KMS-11 (cell line): ENCODE measurements around the gene FMNL2.

Experiments used
- H2AFZ ChIP-seq: fragments of 200-600 bp; sonication (generic); 2 replicates; pipeline ENCODE4 v1.6.1; 2016; ENCODE audit warnings: antibody characterized with exemption, mixed run types, low read depth
- H3K27ac ChIP-seq: fragments of 200-600 bp; sonication (generic); 2 replicates; pipeline ENCODE4 v1.6.1; 2016; ENCODE audit warnings: mild to moderate bottlenecking, mixed run types
- H3K27me3 ChIP-seq: fragments of 200-600 bp; sonication (generic); 2 replicates; pipeline ENCODE4 v1.6.1; 2017; ENCODE audit warnings: mild to moderate bottlenecking, low read depth, mixed run types, moderate library complexity; ENCODE audit not compliant: insufficient read depth
- H3K36me3 ChIP-seq: fragments of 200-600 bp; sonication (generic); 2 replicates; pipeline ENCODE4 v1.6.1; 2017; ENCODE audit warnings: mild to moderate bottlenecking, mixed run types; ENCODE audit not compliant: insufficient read depth
- H3K4me1 ChIP-seq: fragments of 200-600 bp; sonication (generic); 2 replicates; pipeline ENCODE4 v1.6.1; 2016; ENCODE audit warnings: mild to moderate bottlenecking, low read depth, mixed run types; ENCODE audit not compliant: poor library complexity, severe bottlenecking
- H3K4me2 ChIP-seq: fragments of 200-600 bp; sonication (generic); 2 replicates; pipeline ENCODE4 v1.7.0; 2016; ENCODE audit warnings: mild to moderate bottlenecking, mixed run types
- H3K4me3 ChIP-seq: fragments of 200-600 bp; sonication (generic); IDR thresholded peaks from 2 replicates; pipeline ENCODE4 v1.6.1; 2017; ENCODE audit warnings: low read depth, low read length, mixed read lengths; ENCODE audit not compliant: insufficient read depth
- H3K79me2 ChIP-seq: fragments of 200-600 bp; sonication (generic); 2 replicates; pipeline ENCODE4 v1.6.1; 2016; ENCODE audit warnings: low read depth, mixed run types; ENCODE audit not compliant: insufficient read depth
- H3K9ac ChIP-seq: fragments of 200-600 bp; sonication (generic); 2 replicates; pipeline ENCODE4 v1.6.1; 2016; ENCODE audit warnings: mild to moderate bottlenecking, mixed run types
- H4K20me1 ChIP-seq: fragments of 200-600 bp; sonication (generic); 2 replicates; pipeline ENCODE4 v1.6.1; 2016; ENCODE audit warnings: mild to moderate bottlenecking, mixed run types; ENCODE audit not compliant: insufficient read depth
- TF ChIP-seq, protein P1 (sequence below): fragments of 200-600 bp; sonication (generic); conservative IDR thresholded peaks from 2 replicates; pipeline ENCODE4 v1.6.1; 2017; ENCODE audit warnings: low read depth, mild to moderate bottlenecking, antibody characterized with exemption, low read length, moderate library complexity, mixed read lengths

FMNL2 gene

DNA sequence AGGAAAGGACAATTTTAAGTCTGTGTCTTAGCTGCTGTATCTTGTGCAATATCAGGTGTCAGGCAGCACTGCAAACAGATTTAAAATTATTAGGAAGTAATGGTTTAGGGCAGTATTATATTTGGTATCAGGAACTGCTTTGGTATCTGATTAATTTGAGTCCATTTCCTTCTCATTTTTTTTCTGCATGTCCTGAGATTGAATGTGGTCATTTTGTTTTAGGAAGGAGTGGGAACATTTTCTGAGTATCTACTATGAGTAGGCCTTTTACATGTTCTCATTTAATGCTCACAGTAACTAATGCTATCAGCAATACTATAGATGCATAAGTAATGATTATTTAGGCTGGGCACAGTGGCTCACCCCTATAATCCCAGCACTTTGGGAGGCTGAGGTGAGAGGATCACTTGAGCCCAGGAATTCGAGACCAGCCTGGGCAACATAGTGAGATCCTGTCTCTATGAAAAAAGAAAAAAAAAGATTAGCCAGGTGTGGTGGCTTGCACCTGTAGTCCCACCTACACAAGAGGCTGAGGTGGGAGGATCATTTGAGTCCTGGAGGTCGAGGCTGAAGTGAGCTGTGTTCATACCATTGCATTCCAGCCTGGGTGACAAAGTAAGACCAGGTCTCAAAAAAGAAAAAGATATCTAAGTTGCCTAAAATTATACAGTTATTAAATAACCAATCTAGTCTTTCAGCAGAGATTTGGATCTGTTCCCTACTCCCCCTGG, 4.7 kb downstream of the FMNL2 start:
- Histone ChIP-seq H3K79me2 (peaks cover 6% of the 10 kb centered on the region; the same call in 1 of the 2 replicates), H3K36me3 (no peaks in the 10 kb centered on the region), H4K20me1 (no peaks in the 10 kb centered on the region; the same call in none of the 2 replicates), H3K4me2 (no peak overlapping the region), H3K27me3 (no peaks in the 10 kb centered on the region), H3K27ac (no peak overlapping the region), H3K4me1 (peaks cover 8% of the 10 kb centered on the region), H3K4me3 (no peak overlapping the region), H2AFZ (no peak overlapping the region), H3K9ac (no peak overlapping the region)
- TF ChIP-seq, protein P1, sequence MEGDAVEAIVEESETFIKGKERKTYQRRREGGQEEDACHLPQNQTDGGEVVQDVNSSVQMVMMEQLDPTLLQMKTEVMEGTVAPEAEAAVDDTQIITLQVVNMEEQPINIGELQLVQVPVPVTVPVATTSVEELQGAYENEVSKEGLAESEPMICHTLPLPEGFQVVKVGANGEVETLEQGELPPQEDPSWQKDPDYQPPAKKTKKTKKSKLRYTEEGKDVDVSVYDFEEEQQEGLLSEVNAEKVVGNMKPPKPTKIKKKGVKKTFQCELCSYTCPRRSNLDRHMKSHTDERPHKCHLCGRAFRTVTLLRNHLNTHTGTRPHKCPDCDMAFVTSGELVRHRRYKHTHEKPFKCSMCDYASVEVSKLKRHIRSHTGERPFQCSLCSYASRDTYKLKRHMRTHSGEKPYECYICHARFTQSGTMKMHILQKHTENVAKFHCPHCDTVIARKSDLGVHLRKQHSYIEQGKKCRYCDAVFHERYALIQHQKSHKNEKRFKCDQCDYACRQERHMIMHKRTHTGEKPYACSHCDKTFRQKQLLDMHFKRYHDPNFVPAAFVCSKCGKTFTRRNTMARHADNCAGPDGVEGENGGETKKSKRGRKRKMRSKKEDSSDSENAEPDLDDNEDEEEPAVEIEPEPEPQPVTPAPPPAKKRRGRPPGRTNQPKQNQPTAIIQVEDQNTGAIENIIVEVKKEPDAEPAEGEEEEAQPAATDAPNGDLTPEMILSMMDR = no peak

DNA sequence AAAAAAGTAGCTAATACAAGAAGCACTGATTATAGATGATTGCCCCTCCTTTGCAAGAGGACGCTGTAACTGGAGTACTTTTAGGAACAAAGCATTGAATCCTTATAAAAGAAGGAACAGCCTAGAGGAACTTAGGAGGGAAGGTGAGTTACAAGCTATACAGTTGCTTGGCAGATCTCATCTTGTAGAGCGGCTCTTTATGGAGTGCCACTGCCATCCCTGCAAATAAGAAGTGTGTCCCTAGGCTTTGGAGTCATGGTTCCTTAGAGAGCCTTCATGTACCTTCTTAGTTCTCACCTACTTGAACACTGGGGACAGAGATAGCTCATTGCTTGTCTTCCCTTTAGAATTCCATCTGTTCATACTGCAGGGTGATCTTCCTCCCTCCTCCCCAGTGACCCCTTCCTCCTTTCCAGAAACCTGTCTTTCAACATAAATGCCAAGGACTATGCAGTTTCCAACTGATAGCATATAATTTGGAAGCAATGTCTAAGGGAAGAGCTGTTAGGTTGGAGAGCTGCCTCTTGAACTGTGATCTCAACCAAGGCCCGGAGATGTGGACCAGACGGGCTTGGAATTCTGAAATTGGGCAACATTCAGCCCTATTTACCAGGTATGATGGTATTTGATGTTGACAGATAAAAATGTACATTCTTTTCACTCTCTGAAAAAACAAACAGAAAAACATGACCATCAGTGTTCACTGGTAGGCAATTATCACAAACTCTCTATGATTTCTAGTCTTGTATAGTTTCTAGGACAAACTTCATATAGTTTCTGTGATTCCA, 7.5 kb downstream of the FMNL2 start:
- H4K20me1 ChIP-seq = no peaks in the 10 kb centered on the region; the same call in none of the 2 replicates
- no peak overlapping the region for H3K9ac ChIP-seq
- no peak overlapping the region for H3K4me2 ChIP-seq
- TF ChIP-seq, protein P1 = no peak
- H3K27ac ChIP-seq = no peak overlapping the region
- H3K27me3 ChIP-seq = no peaks in the 10 kb centered on the region
- no peak overlapping the region for H3K4me3 ChIP-seq
- no peaks in the 10 kb centered on the region for H3K36me3 ChIP-seq
- H3K79me2 ChIP-seq = no peaks in the 10 kb centered on the region; the same call in 1 of the 2 replicates
- H3K4me1 ChIP-seq = no peaks in the 10 kb centered on the region
- no peak overlapping the region for H2AFZ ChIP-seq

DNA sequence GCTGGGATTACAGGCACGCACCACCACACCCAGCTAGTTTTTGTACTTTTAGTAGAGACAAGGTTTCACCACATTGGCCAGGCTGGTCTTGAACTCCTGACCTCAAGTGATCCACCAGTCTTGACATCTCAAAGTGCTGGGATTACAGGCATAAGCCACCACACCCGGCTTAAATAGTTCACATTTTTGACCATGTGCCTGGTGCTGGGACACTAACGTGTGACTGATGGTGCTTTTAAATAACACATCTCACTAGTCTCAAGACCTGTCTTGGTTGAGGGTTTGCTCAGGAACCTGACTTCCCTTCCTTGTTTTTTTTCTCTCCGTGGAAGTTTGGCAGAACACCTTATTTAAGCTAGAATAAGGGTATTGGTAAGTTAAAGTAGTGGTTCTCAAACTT, 8.5 kb downstream of the FMNL2 start:
- Histone ChIP-seq H3K27ac (no peak overlapping the region), H3K36me3 (no peaks in the 10 kb centered on the region), H2AFZ (no peak overlapping the region), H3K27me3 (no peaks in the 10 kb centered on the region), H3K9ac (no peak overlapping the region), H4K20me1 (no peaks in the 10 kb centered on the region; the same call in none of the 2 replicates), H3K4me3 (no peak overlapping the region), H3K4me2 (no peak overlapping the region), H3K79me2 (no peaks in the 10 kb centered on the region; the same call in 1 of the 2 replicates), H3K4me1 (no peaks in the 10 kb centered on the region)
- TF ChIP-seq, protein P1 = no peak

DNA sequence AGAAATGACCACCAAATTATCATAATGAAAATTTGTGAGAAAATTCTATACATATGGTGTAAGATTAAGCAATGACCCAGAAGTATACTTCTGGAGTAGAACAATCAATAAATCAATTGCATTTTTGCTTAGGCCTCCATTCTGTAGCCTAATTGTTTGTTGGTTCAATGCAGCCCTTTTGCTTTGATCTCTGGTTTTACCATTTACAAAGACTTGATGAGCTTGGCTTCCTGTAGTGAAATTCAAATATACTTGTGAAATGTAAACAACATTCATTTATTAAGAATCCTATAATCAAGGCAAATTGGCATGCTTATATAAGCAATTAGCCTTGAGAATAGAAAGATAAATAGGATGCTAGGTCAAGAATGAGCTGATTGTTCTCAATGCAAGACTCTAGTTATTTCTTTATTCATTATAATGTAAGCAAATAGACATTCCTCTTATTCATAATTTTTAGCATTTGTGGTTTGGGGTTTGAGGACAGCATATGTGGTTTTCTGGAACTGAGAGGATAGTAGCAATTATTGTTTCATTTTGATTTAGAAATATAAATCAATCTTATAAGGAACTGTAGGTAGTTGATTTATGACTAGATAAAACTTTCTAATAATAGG, 9.7 kb downstream of the FMNL2 start:
- Histone ChIP-seq H3K9ac (no peak overlapping the region), H3K4me1 (no peaks in the 10 kb centered on the region), H3K79me2 (no peaks in the 10 kb centered on the region), H3K4me2 (no peak overlapping the region), H3K4me3 (no peak overlapping the region), H4K20me1 (no peaks in the 10 kb centered on the region), H2AFZ (no peak overlapping the region), H3K27me3 (no peaks in the 10 kb centered on the region), H3K27ac (no peak overlapping the region), H3K36me3 (no peaks in the 10 kb centered on the region)
- TF ChIP-seq, protein P1 = no peak
